Measurements from ENCODE around the gene SOX2. TPM values are rescaled to one million over a fixed set of nuclear protein-coding genes. Genes with fewer than 3 reads are reported as not detected.

SOX2 gene
- total and polyA plus RNA-seq, 2 of the 13 experiments (the other 11 are each of a cell fraction or from before 2014, with no cell fraction given): not detected

- Histone ChIP-seq H3K79me2 (ENCODE audit: insufficient read depth, low read length) (no peaks in the 10 kb centered on the region), H3K4me3 (replicated peaks in 1 of 3; ENCODE audit: insufficient read depth in 1 of 3, low read depth in 2 of 3, low read length in 3 of 3) (no peak overlapping the region), H4K20me1 (ENCODE audit: insufficient read depth, low read length) (no peaks in the 10 kb centered on the region), H3K9ac (ENCODE audit: insufficient read depth, low read depth, low read length) (no peak overlapping the region), H3K36me3 (replicated peaks in 1 of 2; ENCODE audit: control insufficient read depth in 1 of 2, insufficient read depth in 2 of 2, low read length in 2 of 2) (no peaks in the 10 kb centered on the region), H3K27me3 (ENCODE audit: control insufficient read depth in 1 of 2, insufficient read depth in 2 of 2, low read length in 2 of 2) (peaks cover 4 to 49% of the 10 kb centered on the region in 2 experiments; a peak in 4 of 5 replicates), H2AFZ (ENCODE audit: low read length) (no peak overlapping the region), H3K27ac (ENCODE audit: extremely low read length, insufficient read depth, low read length) (no peak overlapping the region), H3K4me2 (ENCODE audit: low read depth, low read length) (no peak overlapping the region), H3K4me1 (ENCODE audit: insufficient read depth, low read length) (peaks cover 11% of the 10 kb centered on the region; the same call in 1 of the 2 replicates), H3K9me3 (ENCODE audit: low read length) (no peaks in the 10 kb centered on the region)
- in situ Hi-C loops (cut with HindIII; ENCODE audit: extremely low pct_ligation_motif_present, low pct_unique_long_range_greater_than_20kb): loop anchor here (25.0 kb wide), 1 partner anchor 774 kb away; no protein-coding TSS in a partner anchor
- FAIRE-seq: no peak
- intact Hi-C loops (cut with micrococcal nuclease; ENCODE audit: unreplicated experiment): no loop called here
- no peak for DNase-seq (ENCODE audit: low spot score)
- ChIA-PET CTCF (ENCODE audit: low intra/inter-chr PET ratio, low total read pairs) (no interaction called here), POLR2A (no interaction called here)
- TF ChIP-seq E2F1 (CRISPR knock-in tag; IDR thresholded peaks at IDR 0.05) (no peak), CBFB (CRISPR knock-in tag; IDR thresholded peaks at IDR 0.05) (no peak), ZNF790 (CRISPR knock-in tag; IDR thresholded peaks at IDR 0.05; ENCODE audit: borderline replicate concordance) (no peak), ZNF569 (CRISPR knock-in tag; IDR thresholded peaks at IDR 0.05; ENCODE audit: borderline replicate concordance) (no peak)
- WGBS (ENCODE audit: low lambda C conversion rate): 55% methylated on average over 11 of the region's 11 CpGs
- BruUV-seq (replicated peaks): no TSS peak
- no peak for ATAC-seq
Observed at GRCh38 chr3:181713280-181713647, 1.5 kb downstream of the SOX2 start.

GRCh38 chr3:181713676-181714612 is 2.2 kb downstream of the SOX2 start:
- Histone ChIP-seq H3K9ac (ENCODE audit: insufficient read depth, low read depth, low read length) (no peak overlapping the region), H3K4me3 (replicated peaks in 1 of 3; ENCODE audit: insufficient read depth in 1 of 3, low read depth in 2 of 3, low read length in 3 of 3) (no peak overlapping the region), H3K79me2 (ENCODE audit: insufficient read depth, low read length) (no peaks in the 10 kb centered on the region), H3K4me1 (ENCODE audit: insufficient read depth, low read length) (peaks cover 11% of the 10 kb centered on the region; the same call in 1 of the 2 replicates), H3K27me3 (ENCODE audit: control insufficient read depth in 1 of 2, insufficient read depth in 2 of 2, low read length in 2 of 2) (peaks cover 4 to 56% of the 10 kb centered on the region in 2 experiments; a peak in 4 of 5 replicates), H4K20me1 (ENCODE audit: insufficient read depth, low read length) (no peaks in the 10 kb centered on the region), H2AFZ (ENCODE audit: low read length) (no peak overlapping the region), H3K27ac (ENCODE audit: extremely low read length, insufficient read depth, low read length) (no peak overlapping the region), H3K36me3 (replicated peaks in 1 of 2; ENCODE audit: control insufficient read depth in 1 of 2, insufficient read depth in 2 of 2, low read length in 2 of 2) (no peaks in the 10 kb centered on the region), H3K9me3 (ENCODE audit: low read length) (no peaks in the 10 kb centered on the region), H3K4me2 (ENCODE audit: low read depth, low read length) (no peak overlapping the region)
- POLR2A ChIA-PET: no interaction called here
- ATAC-seq (no peak), DNase-seq (ENCODE audit: low spot score) (no peak), FAIRE-seq (no peak)
- in situ Hi-C loops (cut with HindIII; ENCODE audit: extremely low pct_ligation_motif_present, low pct_unique_long_range_greater_than_20kb) (loop anchor here (25.0 kb wide), 1 partner anchor 773 kb away; no protein-coding TSS in a partner anchor), intact Hi-C loops (cut with micrococcal nuclease; ENCODE audit: unreplicated experiment) (no loop called here)
- CTCF ChIA-PET (ENCODE audit: low intra/inter-chr PET ratio, low total read pairs): no interaction called here
- 29% methylated on average over 13 of the region's 13 CpGs for WGBS (ENCODE audit: low lambda C conversion rate)
- TF ChIP-seq CBX2 (IDR thresholded peaks at IDR 0.05; ENCODE audit: low read depth, low read length): peak; percentile 29; the same call in 1 of the 2 replicates
- no peak for TF ChIP-seq CBX2 (CRISPR knock-in tag; IDR thresholded peaks at IDR 0.05; ENCODE audit: low read depth)
- no peak for TF ChIP-seq POLR2AphosphoS2 (IDR thresholded peaks at IDR 0.05; ENCODE audit: low read depth, low read length)
- no peak for TF ChIP-seq PREB (CRISPR knock-in tag; IDR thresholded peaks at IDR 0.05)
- TF ChIP-seq ZNF572 (CRISPR knock-in tag; IDR thresholded peaks at IDR 0.05): no peak
- no peak for TF ChIP-seq MYPOP (CRISPR knock-in tag; IDR thresholded peaks at IDR 0.05)
- BruUV-seq (replicated peaks): no TSS peak
